Caco-2 (cell line): ENCODE measurements around the gene CECR2. TPM values are rescaled to one million over a fixed set of nuclear protein-coding genes. Genes with fewer than 3 reads are reported as not detected.
"Not testable (repeated sequence)": the region's sequence is repeated elsewhere in the genome, so short reads cannot be mapped to it uniquely, and the experiment has no call there.

Source experiments
- BruUV-seq: library from RNA; stranded (reverse); fragments of 400-500 nt; replicated peaks from 2 replicates; lab custom pipeline; 2021; lab: Mats Ljungman, UMichigan
- CTCF ChIA-PET: fragments of 300-600 bp; sonication (Branson Sonifier 250); formaldehyde crosslinking; loops from one replicate; lab custom pipeline; 2022; ENCODE audit warnings: antibody characterized with exemption; lab: Charles Lee
- POLR2A ChIA-PET: fragments of 300-600 bp; sonication (Branson Sonifier 250); formaldehyde crosslinking; loops from one replicate; lab custom pipeline; 2022; ENCODE audit warnings: antibody characterized with exemption; lab: Charles Lee
- DNase-seq, 2 experiments: peaks; one replicate each; pipeline versions ENCODE4 v3.0.0 to v3.0.0-alpha.2; 2020 to 2022
- H3K27me3 ChIP-seq: replicated peaks from 2 replicates; pipeline ENCODE4 v1.6.0; 2011; ENCODE audit warnings: low read length; ENCODE audit not compliant: control insufficient read depth, insufficient read depth
- H3K36me3 ChIP-seq: 2 replicates; pipeline ENCODE4 v1.5.1; 2011; ENCODE audit warnings: low read length; ENCODE audit not compliant: control insufficient read depth, insufficient read depth
- H3K4me1 ChIP-seq: fragments of 250-450 bp; sonication (Bioruptor Pico); 2 replicates; pipeline ENCODE4 v1.5.1; 2020; ENCODE audit warnings: mild to moderate bottlenecking
- H3K4me3 ChIP-seq: 2 replicates; pipeline ENCODE4 v1.5.1; 2011; ENCODE audit warnings: low read depth, mild to moderate bottlenecking, control low read depth, low read length
- H3K9me3 ChIP-seq: fragments of 250-450 bp; sonication (Bioruptor Pico); 2 replicates; pipeline ENCODE4 v1.5.1; 2020; ENCODE audit warnings: mild to moderate bottlenecking, moderate library complexity
- H3K27ac Mint-ChIP-seq: one replicate; pipeline ENCODE4 v1.8.0; 2022; ENCODE audit warnings: mixed read lengths; ENCODE audit not compliant: unreplicated experiment
- H3K27me3 Mint-ChIP-seq: one replicate; pipeline ENCODE4 v1.8.0; 2022; ENCODE audit warnings: mixed read lengths; ENCODE audit not compliant: insufficient read depth, unreplicated experiment
- H3K36me3 Mint-ChIP-seq: one replicate; pipeline ENCODE4 v1.8.0; 2022; ENCODE audit warnings: mild to moderate bottlenecking, mixed read lengths; ENCODE audit not compliant: insufficient read depth, unreplicated experiment
- H3K4me1 Mint-ChIP-seq: one replicate; pipeline ENCODE4 v1.8.0; 2022; ENCODE audit warnings: low read depth, mixed read lengths; ENCODE audit not compliant: unreplicated experiment
- H3K4me3 Mint-ChIP-seq: one replicate; pipeline ENCODE4 v1.8.0; 2022; ENCODE audit warnings: mild to moderate bottlenecking, moderate library complexity, mixed read lengths; ENCODE audit not compliant: unreplicated experiment
- H3K9me3 Mint-ChIP-seq: one replicate; pipeline ENCODE4 v1.8.0; 2022; ENCODE audit warnings: mixed read lengths; ENCODE audit not compliant: unreplicated experiment
- intact Hi-C: fragments of 100-400 bp; cut with micrococcal nuclease; formaldehyde crosslinking; loops from one replicate; pipeline ENCODE4 v1.10.0; 2022; ENCODE audit not compliant: unreplicated experiment
- total RNA-seq: library from RNA; stranded (reverse); gene quantifications from 2 replicates; pipeline ENCODE4 v1.2.3, GENCODE V29; 2022
- TF ChIP-seq, protein P1 (sequence below), 2 experiments: fragments of 200-600 bp in 1 of 2; IDR thresholded peaks; 1 replicate in 1 of 2; 2 replicates in 1 of 2; pipeline versions ENCODE4 v1.5.1 to v1.8.0; 2011 to 2022; ENCODE audit warnings: antibody characterized with exemption in 1 of 2, control low read depth in 1 of 2, inconsistent platforms in 1 of 2, low read depth in 1 of 2, low read length in 1 of 2, mild to moderate bottlenecking in 1 of 2, moderate library complexity in 1 of 2; ENCODE audit not compliant: insufficient read depth in 1 of 2, severe bottlenecking in 1 of 2, unreplicated experiment in 1 of 2

The CECR2 gene
- total RNA-seq, 1 experiment from 2014 or later = 1.1 TPM

GRCh38 chr22:17423616-17424015 is 54.4 kb downstream of the CECR2 start:
- no TSS peak for BruUV-seq

DNA sequence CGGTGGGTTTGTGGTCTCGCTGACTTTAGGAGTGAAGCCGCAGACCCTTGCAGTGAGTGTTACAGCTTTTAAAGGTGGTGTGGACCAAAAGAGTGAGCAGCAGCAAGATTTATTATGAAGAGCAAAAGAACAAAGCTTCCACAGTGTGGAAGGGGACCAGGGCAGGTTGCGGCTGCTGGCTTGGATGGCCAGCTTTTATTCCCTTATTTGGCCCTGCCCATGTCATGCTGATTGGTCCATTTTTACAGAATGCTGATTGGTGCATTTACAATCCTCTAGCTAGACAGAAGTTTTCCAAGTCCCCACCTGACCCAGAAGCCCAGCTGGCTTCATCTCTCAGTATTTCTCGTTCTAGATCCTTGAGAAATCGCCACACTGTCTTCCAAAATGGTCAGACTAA is 58.3 kb downstream of the CECR2 start:
- H3K27me3 ChIP-seq, H3K27me3 Mint-ChIP-seq, H3K9me3 Mint-ChIP-seq, H3K4me1 Mint-ChIP-seq, H3K4me3 Mint-ChIP-seq, H3K27ac Mint-ChIP-seq, BruUV-seq, H3K36me3 Mint-ChIP-seq, POLR2A ChIA-PET, intact Hi-C loops, H3K4me3 ChIP-seq, H3K9me3 ChIP-seq, H3K36me3 ChIP-seq, DNase-seq, H3K4me1 ChIP-seq, CTCF ChIA-PET: not testable (repeated sequence)

More at GRCh38 chr22:17423616-17424015, 54.4 kb downstream of the CECR2 start:
- H3K36me3 ChIP-seq = no peaks in the 10 kb centered on the region
- H3K27me3 ChIP-seq = no peaks in the 10 kb centered on the region
- TF ChIP-seq, protein P1, sequence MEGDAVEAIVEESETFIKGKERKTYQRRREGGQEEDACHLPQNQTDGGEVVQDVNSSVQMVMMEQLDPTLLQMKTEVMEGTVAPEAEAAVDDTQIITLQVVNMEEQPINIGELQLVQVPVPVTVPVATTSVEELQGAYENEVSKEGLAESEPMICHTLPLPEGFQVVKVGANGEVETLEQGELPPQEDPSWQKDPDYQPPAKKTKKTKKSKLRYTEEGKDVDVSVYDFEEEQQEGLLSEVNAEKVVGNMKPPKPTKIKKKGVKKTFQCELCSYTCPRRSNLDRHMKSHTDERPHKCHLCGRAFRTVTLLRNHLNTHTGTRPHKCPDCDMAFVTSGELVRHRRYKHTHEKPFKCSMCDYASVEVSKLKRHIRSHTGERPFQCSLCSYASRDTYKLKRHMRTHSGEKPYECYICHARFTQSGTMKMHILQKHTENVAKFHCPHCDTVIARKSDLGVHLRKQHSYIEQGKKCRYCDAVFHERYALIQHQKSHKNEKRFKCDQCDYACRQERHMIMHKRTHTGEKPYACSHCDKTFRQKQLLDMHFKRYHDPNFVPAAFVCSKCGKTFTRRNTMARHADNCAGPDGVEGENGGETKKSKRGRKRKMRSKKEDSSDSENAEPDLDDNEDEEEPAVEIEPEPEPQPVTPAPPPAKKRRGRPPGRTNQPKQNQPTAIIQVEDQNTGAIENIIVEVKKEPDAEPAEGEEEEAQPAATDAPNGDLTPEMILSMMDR (IDR thresholded peaks at IDR 0.05; ENCODE audit: insufficient read depth in 1 of 2, low read depth in 1 of 2, low read length in 1 of 2, severe bottlenecking in 1 of 2, unreplicated experiment in 1 of 2) = no peak
- DNase-seq = no peak
- H3K4me1 ChIP-seq = no peaks in the 10 kb centered on the region
- intact Hi-C loops = no loop called here
- H3K4me3 ChIP-seq = no peak overlapping the region
- Mint-ChIP-seq H3K4me1 (no peaks in the 10 kb centered on the region), H3K9me3 (no peaks in the 10 kb centered on the region), H3K36me3 (no peaks in the 10 kb centered on the region), H3K4me3 (no peak overlapping the region), H3K27me3 (no peaks in the 10 kb centered on the region), H3K27ac (no peak overlapping the region)
- CTCF ChIA-PET = no interaction called here
- no peaks in the 10 kb centered on the region for H3K9me3 ChIP-seq
- POLR2A ChIA-PET = no interaction called here

DNA sequence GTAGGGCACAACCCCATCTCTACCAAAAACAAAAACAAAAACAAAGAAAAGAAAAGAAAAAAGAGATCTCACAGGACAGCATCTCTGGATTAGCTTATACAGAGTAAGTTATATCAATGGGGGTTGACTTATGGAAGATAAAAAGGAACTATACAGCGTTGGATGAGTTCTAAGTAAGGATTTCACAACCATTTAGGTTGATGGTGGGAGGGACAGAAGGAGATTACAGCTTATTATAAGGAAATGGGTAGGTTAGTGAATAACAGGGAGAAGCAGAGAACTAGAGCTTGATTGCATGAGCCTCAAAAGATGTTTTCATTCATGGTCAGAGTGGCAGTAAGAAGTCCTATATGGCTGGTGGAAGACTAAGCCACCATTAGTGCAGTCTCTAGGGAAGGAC is 60.3 kb downstream of the CECR2 start:
- no peaks in the 10 kb centered on the region for H3K36me3 Mint-ChIP-seq
- Histone ChIP-seq H3K27me3 (no peaks in the 10 kb centered on the region), H3K4me1 (no peaks in the 10 kb centered on the region), H3K9me3 (no peaks in the 10 kb centered on the region), H3K4me3 (no peak overlapping the region), H3K36me3 (no peaks in the 10 kb centered on the region)
- ChIA-PET CTCF (no interaction called here), POLR2A (no interaction called here)
- intact Hi-C loops = no loop called here
- H3K9me3 Mint-ChIP-seq = no peaks in the 10 kb centered on the region
- no TSS peak for BruUV-seq
- no peaks in the 10 kb centered on the region for H3K4me1 Mint-ChIP-seq
- H3K27me3 Mint-ChIP-seq = peaks cover 4% of the 10 kb centered on the region
- H3K4me3 Mint-ChIP-seq = no peak overlapping the region
- TF ChIP-seq, protein P1 (IDR thresholded peaks at IDR 0.05; ENCODE audit: insufficient read depth in 1 of 2, low read depth in 1 of 2, low read length in 1 of 2, severe bottlenecking in 1 of 2, unreplicated experiment in 1 of 2) = no peak
- no peak for DNase-seq
- H3K27ac Mint-ChIP-seq = no peak overlapping the region

GRCh38 chr22:17430412-17430811 is 61.2 kb downstream of the CECR2 start:
- peaks cover 4% of the 10 kb centered on the region for H3K27me3 Mint-ChIP-seq
- Histone ChIP-seq H3K9me3 (no peaks in the 10 kb centered on the region), H3K27me3 (no peaks in the 10 kb centered on the region), H3K4me3 (no peak overlapping the region), H3K36me3 (no peaks in the 10 kb centered on the region), H3K4me1 (no peaks in the 10 kb centered on the region)
- BruUV-seq = no TSS peak
- H3K4me1 Mint-ChIP-seq = no peaks in the 10 kb centered on the region
- TF ChIP-seq, protein P1 (IDR thresholded peaks at IDR 0.05; ENCODE audit: insufficient read depth in 1 of 2, low read depth in 1 of 2, low read length in 1 of 2, severe bottlenecking in 1 of 2, unreplicated experiment in 1 of 2) = no peak
- POLR2A ChIA-PET = no interaction called here
- intact Hi-C loops = no loop called here
- H3K36me3 Mint-ChIP-seq = no peaks in the 10 kb centered on the region
- CTCF ChIA-PET = no interaction called here
- H3K4me3 Mint-ChIP-seq = no peak overlapping the region
- DNase-seq = no peak
- no peak overlapping the region for H3K27ac Mint-ChIP-seq
- H3K9me3 Mint-ChIP-seq = no peaks in the 10 kb centered on the region
